T1000 (cell line): ENCODE results near the gene RPL10.

Experiments used
- DNase-seq: peaks from one replicate; lab custom pipeline; 2025; ENCODE audit warnings: mixed read lengths; lab: John Stamatoyannopoulos, UW

RPL10 gene

GRCh38 chrX:154430916-154431315 is 32.7 kb downstream of the RPL10 start:
- no peak for DNase-seq

GRCh38 chrX:154431341-154431740 is 33.2 kb downstream of the RPL10 start:
- DNase-seq = no peak

GRCh38 chrX:154432210-154432609 is 34.0 kb downstream of the RPL10 start:
- no peak for DNase-seq

- no peak for DNase-seq
Measured at GRCh38 chrX:154433605-154434004, 35.4 kb downstream of the RPL10 start.

GRCh38 chrX:154434394-154435168 is 36.4 kb downstream of the RPL10 start:
- no peak for DNase-seq

- DNase-seq = no peak
Measured at GRCh38 chrX:154435171-154435733, 37.1 kb downstream of the RPL10 start.

- no peak for DNase-seq
Measured at GRCh38 chrX:154436374-154436982, 38.3 kb downstream of the RPL10 start.

- DNase-seq = peak; percentile 14
Measured at GRCh38 chrX:154436983-154437752, 39.0 kb downstream of the RPL10 start, which contains the start of gene GDI1. Gene GDI1, plus strand, starts transcription at chrX:154437154. Its CDS starts 101 bp downstream, at chrX:154437255.

- DNase-seq = no peak
Measured at GRCh38 chrX:154437971-154438893, 40.1 kb downstream of the RPL10 start.

GRCh38 chrX:154439841-154440240 is 41.7 kb downstream of the RPL10 start:
- no peak for DNase-seq

- no peak for DNase-seq
Measured at GRCh38 chrX:154440623-154441357, 42.6 kb downstream of the RPL10 start.

GRCh38 chrX:154441564-154441963 is 43.4 kb downstream of the RPL10 start:
- DNase-seq = no peak

- DNase-seq = no peak
Measured at GRCh38 chrX:154441984-154442707, 44.0 kb downstream of the RPL10 start.

- no peak for DNase-seq
Measured at GRCh38 chrX:154443479-154443910, 45.3 kb downstream of the RPL10 start.

GRCh38 chrX:154443992-154444754 is 46.0 kb downstream of the RPL10 start, which contains the start of gene FAM50A:
Gene FAM50A, plus strand, starts transcription at chrX:154444141. Its CDS starts 95 bp downstream, at chrX:154444236.
- DNase-seq = peak; percentile 21

GRCh38 chrX:154444755-154445246 is 46.6 kb downstream of the RPL10 start:
- DNase-seq = no peak

- no peak for DNase-seq
Measured at GRCh38 chrX:154445776-154446175, 47.6 kb downstream of the RPL10 start.

GRCh38 chrX:154446430-154446829 is 48.3 kb downstream of the RPL10 start:
- no peak for DNase-seq

- DNase-seq = no peak
Measured at GRCh38 chrX:154448484-154448883, 50.3 kb downstream of the RPL10 start.
